Heart right ventricle (tissue), 16 donors: ENCODE results near the gene PTPRS. TPM values are rescaled to one million over a fixed set of nuclear protein-coding genes. Genes with fewer than 3 reads are reported as not detected.

ENCODE experiments used
- ATAC-seq, 8 donors: fragments of 200-7000 bp; cut with Tn5 transposase; one replicate each; pipeline ENCODE4 v1.9.1; 2020; ENCODE audit warnings: mild to moderate bottlenecking in 8 of 8, moderate library complexity in 8 of 8, moderate number of reproducible peaks in 1 of 8
- DNase-seq, 2 donors: peaks; one replicate each; pipeline ENCODE4 v3.0.0-alpha.2; 2020
- H3K27ac ChIP-seq, 10 donors: fragments of 200-600 bp; sonication (generic) in 2 of 10; one replicate each; pipeline versions ENCODE4 v1.5.0 to v1.8.0; 2020 to 2022; ENCODE audit warnings: mild to moderate bottlenecking in 3 of 10
- H3K27me3 ChIP-seq, 7 donors: fragments of 200-600 bp; one replicate each; pipeline ENCODE4 v1.8.0; 2021 to 2022; ENCODE audit warnings: mild to moderate bottlenecking in 2 of 7
- H3K36me3 ChIP-seq, 9 donors: fragments of 200-600 bp; sonication (generic) in 1 of 9; one replicate each; pipeline versions ENCODE4 v1.5.0 to v1.8.0; 2020 to 2022; ENCODE audit warnings: mild to moderate bottlenecking in 2 of 9
- H3K4me1 ChIP-seq, 9 donors: fragments of 200-600 bp; sonication (generic) in 1 of 9; one replicate each; pipeline versions ENCODE4 v1.5.0 to v1.8.0; 2020 to 2022; ENCODE audit warnings: mild to moderate bottlenecking in 4 of 9
- H3K4me3 ChIP-seq, 10 donors: fragments of 200-600 bp; sonication (generic) in 2 of 10; one replicate each; pipeline versions ENCODE4 v1.5.0 to v1.8.0; 2020 to 2022; ENCODE audit warnings: mild to moderate bottlenecking in 7 of 10, moderate library complexity in 2 of 10
- H3K9me3 ChIP-seq, 11 donors: fragments of 200-600 bp in 10 of 11; sonication (generic) in 2 of 11; one replicate each; pipeline versions ENCODE4 v1.5.0 to v1.8.0; 2013 to 2022; ENCODE audit warnings: mild to moderate bottlenecking in 2 of 11, control low read depth in 1 of 11, moderate library complexity in 1 of 11
- WGBS, 2 donors: extraction: QIAGEN DNeasy Blood & Tissue Kit; methylation state at CpG; one replicate each; pipeline ENCODE4 v1.1.7; 2013; ENCODE audit warnings: inconsistent platforms in 1 of 2; 5-methylcytosine and 5-hydroxymethylcytosine counted together
- intact Hi-C, 10 donors: fragments of 100-400 bp; cut with DNase I; formaldehyde crosslinking; loops; one replicate each; pipeline versions ENCODE4 v1.11.1 to v1.14.2; 2022
- polyA plus RNA-seq, 2 donors: library from polyadenylated mRNA; stranded (reverse); fragments of 200-250 nt; gene quantifications; one replicate each; pipeline ENCODE4 v1.2.3, GENCODE V29; 2013
- total RNA-seq, 10 donors: library from RNA; stranded (reverse); fragmentation: NEBNext Ultra II Directional in 3 of 10; extraction: Animal tissue kit (Norgen Biotek cat#: 25700) in 3 of 10; gene quantifications; one replicate each; pipeline versions ENCODE4 v1.2.1 to v1.2.4, GENCODE V29; 2021 to 2023
- TF ChIP-seq, protein P1 (sequence below), 9 donors: fragments of 200-600 bp; sonication (generic) in 2 of 9; IDR thresholded peaks; one replicate each; pipeline versions ENCODE4 v1.5.0 to v1.8.0; 2021 to 2022; ENCODE audit warnings: antibody characterized with exemption in 9 of 9, mild to moderate bottlenecking in 5 of 9, moderate library complexity in 1 of 9
- donor health status: Arrhythmogenic right ventricular cardiomyopathy.
- donor health status: ischemic (EF 13 %, LVEDD 7.1; RV severe dilation, severe dysfunction).
- donor health status: healthy with polysubstance abuse.
- donor health status: DM: no; HTN: yes; CAD: no.
- donor health status: DM: no; HTN: no; CAD: no.
- donor health status: ischemic (EF 25% LVEDD 6.9; RV normal size, moderate dysfunction).
- donor health status: ischemic (EF 25% LVEDD 5.7; RV mildly dilated, moderate dysfunction).
- donor health status: healthy.
- donor health status: DM: yes; HTN: yes; CAD: no.
- donor health status: Ischemic cardiomyopathy.
- donor health status: ischemic (EF 35%, LVEDD 5.7; RV mildly dilated, moderate dysfunction).
- donor health status: nonischemic (EF 11% LVEDD 7.7; RV severe dilation, severe dysfunction).
- donor health status: DM: yes; HTN: yes; CAD: no.
- donor health status: PGD.
- donor health status: ischemic (EF 29% LVEDD 5.4; RV normal size, mild dysfunction).
- donor health status: nonischemic (EF 23%, LVEDD 6.1; RV moderate dilation, normal function).

The PTPRS gene
- total and polyA plus RNA-seq, 12 donors, result 4.9 to 74.7 (median 29.4) TPM

DNA sequence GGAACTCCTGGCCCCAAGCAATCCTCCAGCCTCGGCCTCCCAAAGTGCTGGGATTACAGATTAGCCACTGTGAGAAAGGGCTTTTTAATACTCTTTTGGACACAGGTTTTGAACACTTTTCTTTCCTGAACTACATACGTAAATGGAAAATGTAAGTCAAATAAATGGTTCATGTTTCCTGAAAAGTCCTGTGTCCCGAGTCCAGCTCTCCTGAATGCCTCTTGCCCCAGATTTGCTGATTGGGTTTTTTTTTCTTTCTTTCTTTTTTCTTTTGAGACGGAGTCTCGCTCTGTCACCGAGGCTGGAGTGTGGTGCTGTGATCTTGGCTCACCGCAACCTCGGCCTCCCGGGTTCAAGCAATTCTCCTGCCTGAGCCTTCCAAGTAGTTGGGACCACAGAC lies 24.5 kb downstream of the PTPRS start:
- TF ChIP-seq, protein P1, sequence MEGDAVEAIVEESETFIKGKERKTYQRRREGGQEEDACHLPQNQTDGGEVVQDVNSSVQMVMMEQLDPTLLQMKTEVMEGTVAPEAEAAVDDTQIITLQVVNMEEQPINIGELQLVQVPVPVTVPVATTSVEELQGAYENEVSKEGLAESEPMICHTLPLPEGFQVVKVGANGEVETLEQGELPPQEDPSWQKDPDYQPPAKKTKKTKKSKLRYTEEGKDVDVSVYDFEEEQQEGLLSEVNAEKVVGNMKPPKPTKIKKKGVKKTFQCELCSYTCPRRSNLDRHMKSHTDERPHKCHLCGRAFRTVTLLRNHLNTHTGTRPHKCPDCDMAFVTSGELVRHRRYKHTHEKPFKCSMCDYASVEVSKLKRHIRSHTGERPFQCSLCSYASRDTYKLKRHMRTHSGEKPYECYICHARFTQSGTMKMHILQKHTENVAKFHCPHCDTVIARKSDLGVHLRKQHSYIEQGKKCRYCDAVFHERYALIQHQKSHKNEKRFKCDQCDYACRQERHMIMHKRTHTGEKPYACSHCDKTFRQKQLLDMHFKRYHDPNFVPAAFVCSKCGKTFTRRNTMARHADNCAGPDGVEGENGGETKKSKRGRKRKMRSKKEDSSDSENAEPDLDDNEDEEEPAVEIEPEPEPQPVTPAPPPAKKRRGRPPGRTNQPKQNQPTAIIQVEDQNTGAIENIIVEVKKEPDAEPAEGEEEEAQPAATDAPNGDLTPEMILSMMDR (IDR thresholded peaks at IDR 0.05), result no peak
- no peak overlapping the region for H3K4me3 ChIP-seq
- no peak for ATAC-seq
- H3K9me3 ChIP-seq, result peaks cover 0 to 6% (median 0%) of the 10 kb centered on the region in 11 donors
- intact Hi-C loops, result no loop called here
- H3K27ac ChIP-seq, result no peak overlapping the region
- no peaks in the 10 kb centered on the region for H3K4me1 ChIP-seq
- no peaks in the 10 kb centered on the region for H3K36me3 ChIP-seq
- H3K27me3 ChIP-seq, result peaks cover 0 to 23% (median 7%) of the 10 kb centered on the region in 7 donors
- no peak for DNase-seq
- 90 to 92% methylated on average over 9 of the region's 9 CpGs for WGBS, 2 donors

DNA sequence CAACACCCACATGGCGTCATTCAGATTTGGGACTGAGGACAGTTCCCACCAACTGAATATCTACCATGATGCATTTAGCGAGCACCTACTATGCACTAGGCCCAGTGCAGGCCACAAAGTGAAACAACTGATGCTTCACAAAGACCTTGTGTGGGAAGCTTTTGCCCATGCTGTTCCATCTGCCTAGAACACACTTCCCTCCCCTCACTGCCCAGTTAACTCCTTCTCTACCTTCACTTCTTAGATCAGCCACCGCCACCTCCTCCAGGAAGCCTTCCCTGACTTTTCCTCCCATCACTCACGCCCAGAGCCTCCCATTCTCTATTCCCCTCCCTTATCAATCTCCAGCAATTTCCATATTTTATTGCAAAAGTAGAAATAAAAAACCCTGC lies 25.7 kb downstream of the PTPRS start:
- 73 to 96% methylated on average over 4 of the region's 4 CpGs for WGBS, 2 donors
- ATAC-seq (no peak), DNase-seq (no peak)
- H3K9me3 ChIP-seq, result peaks cover 0 to 6% (median 0%) of the 10 kb centered on the region in 11 donors
- TF ChIP-seq, protein P1 (IDR thresholded peaks at IDR 0.05), result no peak
- peaks cover 0 to 18% (median 7%) of the 10 kb centered on the region in 7 donors for H3K27me3 ChIP-seq
- intact Hi-C loops, result no loop called here
- H3K36me3 ChIP-seq, result no peaks in the 10 kb centered on the region
- H3K4me1 ChIP-seq, result no peaks in the 10 kb centered on the region
- H3K4me3 ChIP-seq, result no peak overlapping the region
- no peak overlapping the region for H3K27ac ChIP-seq

DNA sequence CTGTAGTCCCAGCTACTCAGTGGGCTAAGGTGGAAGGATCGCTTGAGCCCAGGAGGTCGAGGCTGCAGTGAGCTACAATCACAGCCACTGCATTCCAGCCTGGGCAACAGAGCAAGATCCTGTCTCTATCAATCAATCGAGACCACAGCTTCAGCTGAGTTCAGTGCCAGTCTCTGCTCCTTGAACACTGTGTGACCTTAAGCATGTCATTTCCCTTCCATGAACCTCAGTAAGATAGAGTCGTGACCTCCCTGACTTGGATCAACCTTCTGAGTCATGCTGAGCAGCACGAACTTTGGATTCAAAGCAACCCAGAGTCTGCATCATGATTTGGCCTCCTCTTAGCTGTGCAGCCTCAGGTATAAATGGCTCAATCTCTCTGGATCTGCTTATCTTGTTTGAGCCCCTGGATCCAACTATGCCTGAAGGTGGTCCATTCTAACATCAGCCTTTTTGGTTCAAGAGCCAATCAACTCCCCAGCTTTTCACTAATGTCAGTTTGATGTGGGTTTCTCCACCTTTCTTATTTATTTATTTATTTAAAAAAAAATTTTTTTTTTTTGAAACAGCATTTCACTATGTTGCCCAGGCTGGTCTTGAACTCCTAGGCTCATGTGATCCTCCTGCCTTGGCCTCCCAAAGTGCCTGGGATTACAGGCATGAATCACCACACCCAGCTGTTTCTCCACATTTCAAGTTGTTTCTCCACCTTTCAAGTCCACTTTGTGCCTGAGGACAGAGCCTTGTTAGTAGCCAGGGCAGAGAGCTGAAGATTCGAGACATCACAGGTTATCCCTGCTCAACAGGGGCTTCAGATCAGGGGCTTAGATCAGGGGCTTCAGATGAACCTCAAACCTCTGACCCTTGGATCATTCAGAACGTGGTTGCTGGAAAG lies 26.4 kb downstream of the PTPRS start:
- no peak overlapping the region for H3K27ac ChIP-seq
- peaks cover 0 to 6% (median 0%) of the 10 kb centered on the region in 11 donors for H3K9me3 ChIP-seq
- peaks cover 0 to 18% (median 9%) of the 10 kb centered on the region in 7 donors for H3K27me3 ChIP-seq
- H3K4me3 ChIP-seq, result no peak overlapping the region
- H3K4me1 ChIP-seq, result no peaks in the 10 kb centered on the region
- no peak for DNase-seq
- TF ChIP-seq, protein P1 (IDR thresholded peaks at IDR 0.05), result no peak
- no peaks in the 10 kb centered on the region for H3K36me3 ChIP-seq
- WGBS, 2 donors, result 84 to 86% methylated on average over 7 of the region's 7 CpGs
- ATAC-seq, result no peak
- intact Hi-C loops, result no loop called here

DNA sequence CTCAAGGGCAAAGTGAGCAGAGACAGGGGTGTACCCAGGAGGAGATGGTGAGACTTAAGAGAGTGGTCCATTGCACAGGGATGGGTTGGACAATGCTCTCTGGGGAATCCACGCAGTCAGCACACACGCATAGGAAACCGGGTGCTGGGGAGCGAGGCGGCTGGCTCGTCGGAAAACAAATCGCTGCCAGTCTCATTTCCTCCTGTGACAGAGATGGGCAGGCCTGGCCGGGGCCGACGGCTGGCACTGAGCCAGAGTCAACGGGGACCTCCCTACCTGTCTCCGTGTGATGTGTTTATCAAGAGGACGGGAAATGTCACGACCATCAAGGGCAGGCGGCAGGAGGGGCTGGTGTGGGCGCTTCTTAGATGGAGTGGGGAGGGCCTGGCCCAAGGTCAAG lies 27.3 kb downstream of the PTPRS start:
- no peak overlapping the region for H3K27ac ChIP-seq
- intact Hi-C loops, result loop anchor here in 1 of 10 donors (2.0 kb wide), 1 partner anchor 29 kb away; no protein-coding TSS in a partner anchor
- no peaks in the 10 kb centered on the region for H3K4me1 ChIP-seq
- H3K36me3 ChIP-seq, result no peaks in the 10 kb centered on the region
- peaks cover 0 to 6% (median 0%) of the 10 kb centered on the region in 11 donors for H3K9me3 ChIP-seq
- TF ChIP-seq, protein P1 (IDR thresholded peaks at IDR 0.05), result no peak
- ATAC-seq, result no peak
- H3K27me3 ChIP-seq, result peaks cover 0 to 18% (median 11%) of the 10 kb centered on the region in 7 donors
- DNase-seq, result no peak
- 14 to 15% methylated on average over 17 of the region's 17 CpGs for WGBS, 2 donors
- no peak overlapping the region for H3K4me3 ChIP-seq
